Inferior parietal cortex (tissue), 1 donor: ENCODE measurements around the gene FRA10AC1.

ENCODE experiments used
- DNase-seq: peaks from one replicate; pipeline ENCODE4 v3.0.0-alpha.2; 2016; ENCODE audit errors: extremely low spot score

FRA10AC1 gene, protein sequence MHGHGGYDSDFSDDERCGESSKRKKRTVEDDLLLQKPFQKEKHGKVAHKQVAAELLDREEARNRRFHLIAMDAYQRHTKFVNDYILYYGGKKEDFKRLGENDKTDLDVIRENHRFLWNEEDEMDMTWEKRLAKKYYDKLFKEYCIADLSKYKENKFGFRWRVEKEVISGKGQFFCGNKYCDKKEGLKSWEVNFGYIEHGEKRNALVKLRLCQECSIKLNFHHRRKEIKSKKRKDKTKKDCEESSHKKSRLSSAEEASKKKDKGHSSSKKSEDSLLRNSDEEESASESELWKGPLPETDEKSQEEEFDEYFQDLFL

DNA sequence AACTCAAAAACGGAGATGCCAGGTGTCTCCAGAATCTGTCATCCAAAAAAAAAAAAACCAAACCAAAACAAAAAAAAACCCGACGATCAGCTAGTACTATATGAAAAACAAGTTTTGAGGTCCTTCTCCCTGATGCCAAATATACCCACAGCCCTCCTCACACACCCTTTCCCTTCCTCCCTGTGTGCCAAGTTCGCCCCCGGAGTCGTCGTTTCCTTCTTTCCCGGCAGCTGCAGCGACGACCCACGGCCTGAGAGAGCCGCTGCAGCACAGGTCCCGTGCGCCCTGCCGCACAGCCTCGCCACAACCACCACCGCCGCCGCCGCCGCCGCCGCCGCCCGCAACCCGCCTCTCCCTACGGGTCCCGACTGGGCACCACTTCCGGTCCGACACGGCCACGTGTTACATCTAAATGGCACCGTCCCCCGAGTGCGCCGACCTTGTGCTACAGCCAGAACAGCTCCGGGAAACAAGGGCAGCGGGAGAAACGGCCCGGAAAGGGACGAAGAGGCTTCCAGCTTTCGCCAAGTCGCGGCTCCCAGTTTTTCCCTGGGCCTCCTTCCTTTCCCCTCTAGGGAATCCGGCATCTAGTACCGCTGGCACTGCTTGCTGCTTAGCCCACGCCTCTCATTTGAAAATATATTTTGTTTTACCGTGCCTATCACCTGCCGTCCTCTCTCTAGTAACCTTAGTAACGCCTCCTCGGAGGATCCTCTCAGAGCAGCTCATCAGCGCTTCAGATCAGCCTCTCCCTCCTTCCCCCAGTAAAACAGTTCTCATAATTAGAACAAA, at the start of gene FRA10AC1:
Gene FRA10AC1, minus strand, starts transcription at position 383 of the 792 bp plus-strand sequence. CDS start 2,486 bp downstream, outside the sequence.
- DNase-seq: peak; percentile 93

DNA sequence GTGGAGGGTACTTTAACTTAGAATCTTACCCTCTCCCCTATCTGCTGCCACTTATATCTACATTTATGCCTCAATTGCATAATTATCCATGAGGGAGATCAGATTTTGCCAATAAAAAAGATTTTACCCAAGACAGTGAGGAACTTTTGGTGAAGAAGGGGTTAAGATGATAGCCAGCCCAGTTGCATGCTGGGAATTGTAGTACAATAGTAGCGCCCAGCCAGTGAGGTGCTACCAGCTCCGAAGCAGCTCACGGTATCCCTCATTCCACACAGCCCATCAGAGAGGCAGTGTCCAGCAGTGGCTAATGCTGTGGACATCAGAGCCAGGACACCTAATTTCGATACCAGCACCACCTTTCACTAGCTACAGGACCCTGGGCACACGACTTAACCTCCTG, 49.4 kb upstream of the FRA10AC1 start:
- DNase-seq: peak; percentile 67

- no peak for DNase-seq
These were observed 48.7 kb upstream of the FRA10AC1 start for GRCh38 chr10:93751124-93751523.

DNA sequence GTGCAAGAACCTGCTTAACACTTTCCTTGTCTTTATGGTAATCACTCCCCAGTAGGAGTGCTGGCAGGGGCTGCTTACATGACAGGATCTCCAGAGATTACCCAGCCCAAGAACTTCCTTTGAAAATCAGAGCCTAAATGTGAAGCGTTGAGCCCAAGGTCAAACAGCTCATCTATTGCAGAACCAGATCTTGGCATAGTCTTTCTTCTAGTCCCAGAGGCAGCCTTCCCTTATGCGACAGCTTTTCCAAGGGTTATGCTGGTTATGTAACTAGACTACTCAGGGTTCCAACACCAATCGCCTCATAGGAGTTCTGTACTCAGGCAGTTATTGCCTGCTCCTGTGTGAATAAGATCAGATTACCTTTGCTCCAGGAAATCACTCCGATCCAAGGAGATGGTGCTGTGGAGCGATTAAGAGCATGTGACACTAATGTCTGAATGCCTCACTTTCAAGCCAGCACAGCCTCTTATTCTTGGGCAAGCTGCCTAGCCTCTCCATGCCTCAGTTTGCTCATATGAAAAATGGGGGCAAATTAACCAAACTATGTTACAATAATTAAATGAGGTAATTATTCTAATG, 46.9 kb upstream of the FRA10AC1 start:
- DNase-seq: no peak

GRCh38 chr10:93746844-93747284, 44.5 kb upstream of the FRA10AC1 start:
- no peak for DNase-seq

DNA sequence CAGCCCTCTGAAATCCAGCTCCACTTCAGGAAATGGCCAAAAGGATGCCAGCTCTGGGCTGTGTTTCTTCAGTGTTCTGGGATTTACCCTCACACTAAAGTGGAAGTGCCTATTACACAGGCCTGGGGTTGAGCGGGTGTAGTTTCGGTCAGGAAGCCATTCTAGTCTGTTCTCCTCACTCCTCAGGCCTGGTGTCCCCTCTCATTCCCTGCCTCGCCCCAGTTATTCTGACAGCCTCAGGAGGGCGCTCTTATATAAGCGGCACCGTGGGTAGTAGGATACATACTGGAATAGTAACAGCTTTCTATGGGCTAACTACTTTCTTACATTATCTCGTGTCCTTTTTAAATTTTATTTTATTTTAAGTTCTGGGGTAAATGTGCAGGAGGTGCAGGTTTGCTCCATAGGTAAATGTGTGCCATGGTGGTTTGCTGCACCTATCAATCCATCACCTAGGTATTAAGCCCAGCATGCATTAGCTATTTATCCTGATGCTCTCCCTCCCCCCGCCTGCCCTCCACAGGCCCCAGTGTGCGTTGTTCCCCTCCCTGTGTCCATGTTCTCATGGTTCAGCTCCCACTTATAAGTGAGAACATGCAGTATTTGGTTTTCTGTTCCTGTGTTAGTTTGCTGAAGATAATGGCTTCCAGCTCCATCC, 43.1 kb upstream of the FRA10AC1 start:
- DNase-seq: no peak

- DNase-seq: no peak
These were observed 40.4 kb upstream of the FRA10AC1 start for GRCh38 chr10:93742633-93743349.

- no peak for DNase-seq
These were observed 39.0 kb upstream of the FRA10AC1 start for GRCh38 chr10:93741367-93741766.

DNA sequence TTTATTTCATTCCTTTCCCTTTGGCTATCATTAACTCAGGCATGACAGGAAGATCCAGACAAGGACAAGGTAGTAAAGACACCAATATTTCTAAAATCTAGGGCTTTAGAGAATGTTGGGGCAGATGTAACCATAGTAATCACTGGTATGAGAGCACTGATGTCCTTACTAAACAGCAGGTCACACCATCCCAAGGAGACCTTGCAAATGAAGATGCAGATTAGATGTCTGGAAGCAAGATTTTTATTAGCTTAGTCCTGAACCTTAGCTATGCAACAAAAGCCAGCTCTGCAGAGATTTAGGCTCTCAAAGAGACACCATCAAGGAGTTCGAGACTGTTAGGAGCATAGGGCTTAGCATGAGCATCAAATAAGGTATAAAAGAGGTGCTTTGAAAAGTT, 23.6 kb upstream of the FRA10AC1 start:
- no peak for DNase-seq

- DNase-seq: no peak
These were observed 20.8 kb upstream of the FRA10AC1 start for GRCh38 chr10:93723153-93723552.

DNA sequence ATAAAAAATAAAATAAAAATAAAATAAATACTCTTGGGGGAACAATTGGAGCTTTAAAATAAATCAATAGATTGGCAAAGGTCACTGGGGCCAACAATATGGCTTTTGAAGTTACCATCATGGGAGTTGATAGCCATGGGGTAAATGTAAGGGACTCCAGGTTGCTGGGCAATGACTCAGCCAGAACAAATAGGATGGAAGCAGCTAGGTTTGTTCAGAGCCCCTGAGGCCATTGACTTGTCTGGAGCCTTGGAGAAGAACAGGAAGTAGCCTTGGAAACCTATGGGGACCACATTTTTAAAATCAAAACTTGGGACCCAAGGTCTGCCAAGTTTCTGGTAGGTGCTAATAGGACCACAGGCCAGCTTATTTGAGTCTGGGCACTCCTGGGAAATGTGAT, 20.2 kb upstream of the FRA10AC1 start:
- DNase-seq: no peak

GRCh38 chr10:93719901-93720300, 17.5 kb upstream of the FRA10AC1 start:
- no peak for DNase-seq

DNA sequence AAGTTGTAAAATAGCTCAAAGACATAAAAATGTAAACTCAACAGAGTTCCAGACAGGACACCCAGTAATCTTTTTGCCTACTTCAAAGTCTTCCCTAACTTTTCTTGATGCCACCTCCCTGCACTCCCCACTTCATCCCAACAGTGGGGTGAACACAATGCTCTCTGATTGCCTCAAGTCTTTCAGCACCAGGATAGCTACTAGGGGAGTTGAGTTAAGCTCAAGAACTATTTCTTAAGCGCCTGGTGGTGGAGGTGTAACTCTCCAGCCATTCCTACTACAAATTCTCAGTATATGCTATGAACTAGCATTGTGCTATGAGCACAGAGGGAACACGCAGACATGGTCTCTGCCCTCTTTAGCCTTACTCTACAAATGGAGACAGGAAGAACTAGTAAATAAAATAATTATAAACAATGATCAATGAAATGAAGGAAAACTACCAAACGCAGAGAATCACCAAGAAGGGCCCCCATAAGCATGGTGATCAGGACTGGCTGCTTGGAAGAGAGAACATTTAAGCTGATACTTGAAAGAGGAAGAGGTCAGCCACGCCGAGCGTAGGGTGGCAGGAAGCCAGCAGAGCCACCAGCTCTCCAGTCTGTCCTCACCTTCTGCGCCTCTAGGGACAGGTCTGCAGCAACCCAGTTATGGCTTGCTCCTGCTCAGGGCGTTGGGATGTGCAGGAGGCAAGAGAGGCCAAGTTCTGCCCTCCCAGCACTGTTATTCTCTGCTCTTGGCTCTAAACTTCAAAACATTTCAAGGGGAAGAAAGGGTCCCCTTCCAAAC, 16.7 kb upstream of the FRA10AC1 start:
- no peak for DNase-seq

- no peak for DNase-seq
These were observed 14.4 kb upstream of the FRA10AC1 start for GRCh38 chr10:93716766-93717165.

- no peak for DNase-seq
These were observed 13.0 kb upstream of the FRA10AC1 start for GRCh38 chr10:93715345-93715744.

GRCh38 chr10:93712593-93712992, 10.2 kb upstream of the FRA10AC1 start:
- no peak for DNase-seq

- no peak for DNase-seq
These were observed 9.5 kb upstream of the FRA10AC1 start for GRCh38 chr10:93711891-93712290.

DNA sequence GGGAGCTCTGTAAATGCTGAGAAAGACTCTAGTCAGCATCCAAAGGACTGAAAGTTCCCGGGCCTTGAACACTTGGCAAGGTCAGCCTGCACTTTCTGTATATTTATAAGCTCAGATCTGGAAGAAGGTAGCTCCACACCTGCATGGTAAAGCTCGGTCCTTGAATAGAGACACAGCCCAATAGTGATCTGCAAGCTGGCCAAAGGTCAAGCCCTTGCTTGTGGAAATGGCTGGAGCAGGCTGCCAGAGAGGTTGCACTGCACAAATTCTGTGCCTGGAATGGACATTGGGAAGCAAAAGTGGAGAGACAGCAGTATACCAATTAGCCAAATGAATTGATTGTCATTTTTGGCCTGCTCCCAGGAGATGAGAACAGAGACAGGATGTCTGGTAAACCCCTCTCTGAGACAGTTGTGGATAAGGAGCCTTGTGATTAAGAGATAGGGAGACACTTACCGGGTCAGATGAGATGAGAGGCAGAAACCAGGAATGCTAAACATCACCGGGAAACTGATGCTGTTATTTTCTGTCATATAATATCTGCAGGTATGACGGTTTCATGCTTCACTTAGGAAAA, 8.0 kb upstream of the FRA10AC1 start:
- no peak for DNase-seq

DNA sequence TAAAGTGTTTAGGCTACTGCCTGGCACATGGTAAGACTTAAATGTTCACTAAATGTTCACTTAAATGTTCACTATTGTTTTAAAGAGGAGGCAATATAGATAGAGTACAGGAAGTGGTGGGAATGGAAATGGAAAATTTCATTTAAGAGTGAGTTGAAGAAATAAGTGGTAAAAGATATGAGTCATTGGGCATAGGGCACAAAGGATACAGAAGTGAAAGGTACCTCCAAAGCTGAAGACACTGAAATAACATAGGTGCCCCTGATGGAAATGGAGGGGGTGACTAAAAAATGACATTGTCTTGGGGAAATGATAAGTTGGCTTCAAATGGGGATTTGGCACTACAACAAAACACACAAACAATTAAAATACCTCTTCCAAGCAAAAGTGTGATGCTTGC, 5.2 kb upstream of the FRA10AC1 start:
- no peak for DNase-seq

GRCh38 chr10:93704451-93704850, 2.1 kb upstream of the FRA10AC1 start:
- DNase-seq: no peak
